Natural killer cell treated with Interleukin-12 subunit alpha and Interleukin-12 subunit beta and Interleukin-15 and Interleukin-18, amount 100 ng/mL, for 72 hours (primary cell): ENCODE measurements around the gene PHF12. TPM values are rescaled to one million over a fixed set of nuclear protein-coding genes. Genes with fewer than 3 reads are reported as not detected.
A peak's percentile ranks its signal among the peaks of the same experiment; 100 is the strongest.

Experiments
- ATAC-seq, 2 donors: fragments of 150-1000 bp; cut with Tn5 transposase in 1 of 2; sonication (Bioruptor Pico), chemical (Tn5 transposase) in 1 of 2; 2 replicates each; pipeline ENCODE4 v1.10.0; 2021
- DNase-seq: peaks from one replicate; pipeline ENCODE4 v3.0.0; 2022; ENCODE audit warnings: low spot score
- H3K27ac Mint-ChIP-seq, 2 donors: 1 replicate in 1 of 2; 2 replicates in 1 of 2; pipeline ENCODE4 v1.8.0; 2022; ENCODE audit warnings: mixed read lengths in 2 of 2, mild to moderate bottlenecking in 1 of 2, moderate library complexity in 1 of 2
- H3K27me3 Mint-ChIP-seq, 2 donors: 1 replicate in 1 of 2; 2 replicates in 1 of 2; pipeline ENCODE4 v1.8.0; 2022; ENCODE audit warnings: mixed read lengths in 2 of 2
- H3K36me3 Mint-ChIP-seq: one replicate; pipeline ENCODE4 v1.8.0; 2022; ENCODE audit warnings: mixed read lengths
- H3K4me1 Mint-ChIP-seq, 2 donors: 1 replicate in 1 of 2; 2 replicates in 1 of 2; pipeline ENCODE4 v1.8.0; 2022; ENCODE audit warnings: low read depth in 2 of 2, mixed read lengths in 2 of 2, mild to moderate bottlenecking in 1 of 2
- H3K4me3 Mint-ChIP-seq: one replicate; pipeline ENCODE4 v1.8.0; 2022; ENCODE audit warnings: mixed read lengths
- H3K9me3 Mint-ChIP-seq: 2 replicates; pipeline ENCODE4 v1.8.0; 2022; ENCODE audit warnings: mixed read lengths
- total RNA-seq, 2 donors: library from RNA; stranded (reverse); gene quantifications; one replicate each; pipeline ENCODE4 v1.2.3, GENCODE V29; 2022

Gene PHF12
- total RNA-seq, 2 donors from 2014 or later, result 68.0 to 72.2 TPM

- Mint-ChIP-seq H3K4me1 (no peaks in the 10 kb centered on the region), H3K27ac (no peak overlapping the region), H3K27me3 (no peaks in the 10 kb centered on the region), H3K9me3 (no peaks in the 10 kb centered on the region), H3K4me3 (no peak overlapping the region), H3K36me3 (no peaks in the 10 kb centered on the region)
- DNase-seq (no peak), ATAC-seq (no peak)
These were observed 4.1 kb upstream of the PHF12 start for GRCh38 chr17:28955408-28955807.

DNA sequence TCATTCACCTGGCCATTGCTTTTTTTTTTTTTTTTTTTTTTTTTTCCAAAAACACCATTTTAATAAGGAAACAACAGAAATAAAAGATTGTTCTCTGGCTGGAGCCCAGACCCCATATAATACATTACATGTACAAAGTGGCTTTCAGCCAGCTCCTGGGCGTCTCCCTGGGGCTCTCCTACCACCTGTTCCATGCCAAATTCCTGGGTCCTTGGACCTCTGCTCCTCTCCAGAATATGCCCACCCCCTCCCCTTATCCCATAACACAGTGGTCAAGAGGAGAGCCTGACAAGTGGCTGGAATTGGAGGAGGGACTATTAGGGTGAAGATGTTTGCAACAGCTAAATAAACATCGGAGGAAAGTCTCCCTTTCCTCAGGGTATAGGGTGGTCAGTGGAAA is 3.6 kb upstream of the PHF12 start:
- no peak overlapping the region for H3K4me3 Mint-ChIP-seq
- no peaks in the 10 kb centered on the region for H3K4me1 Mint-ChIP-seq
- no peak overlapping the region for H3K27ac Mint-ChIP-seq
- no peak for ATAC-seq
- no peaks in the 10 kb centered on the region for H3K9me3 Mint-ChIP-seq
- H3K27me3 Mint-ChIP-seq, result no peaks in the 10 kb centered on the region
- DNase-seq, result no peak
- no peaks in the 10 kb centered on the region for H3K36me3 Mint-ChIP-seq

DNA sequence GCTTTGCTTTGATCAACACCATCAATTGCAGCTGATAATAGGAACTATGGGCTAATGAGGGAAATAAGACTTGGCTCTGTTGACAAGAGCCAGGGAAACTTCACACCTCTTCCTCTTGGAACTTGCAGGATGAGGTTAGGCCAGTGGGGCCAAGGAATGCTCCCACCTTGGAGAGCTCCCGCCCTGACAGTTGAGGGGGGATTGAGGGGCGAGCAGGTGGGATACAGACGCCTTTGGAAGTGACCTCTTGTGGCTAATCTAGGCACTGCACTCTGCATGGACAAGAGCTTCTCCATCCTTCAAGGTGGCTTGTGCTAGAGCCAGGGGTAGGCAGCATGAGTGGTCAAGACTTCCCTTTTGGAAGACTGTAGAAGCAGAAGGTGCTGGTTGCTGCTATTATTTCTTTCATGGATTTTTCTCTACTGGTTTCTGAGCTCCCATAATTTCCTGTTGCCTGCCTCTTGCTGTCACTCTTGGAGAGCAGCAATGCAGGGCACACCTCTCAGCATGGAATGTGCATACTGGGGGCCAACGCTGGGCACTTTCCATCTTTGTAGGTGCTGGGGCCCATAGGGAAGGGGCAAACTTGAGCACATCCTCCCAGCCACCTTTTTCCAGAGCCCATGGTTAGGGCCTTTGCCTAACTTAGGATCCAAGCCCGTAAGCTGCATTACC is 2.3 kb upstream of the PHF12 start:
- peaks cover 3% of the 10 kb centered on the region in 2 donors for H3K4me1 Mint-ChIP-seq
- no peak overlapping the region for H3K27ac Mint-ChIP-seq
- no peak overlapping the region for H3K4me3 Mint-ChIP-seq
- no peaks in the 10 kb centered on the region for H3K27me3 Mint-ChIP-seq
- H3K9me3 Mint-ChIP-seq, result no peaks in the 10 kb centered on the region
- no peaks in the 10 kb centered on the region for H3K36me3 Mint-ChIP-seq
- ATAC-seq (no peak), DNase-seq (no peak)

- peak; percentile 85 to 88 for ATAC-seq
- no peaks in the 10 kb centered on the region for H3K27me3 Mint-ChIP-seq
- H3K4me3 Mint-ChIP-seq, result no peak overlapping the region
- peak; percentile 95 for DNase-seq
- H3K9me3 Mint-ChIP-seq, result no peaks in the 10 kb centered on the region
- no peaks in the 10 kb centered on the region for H3K36me3 Mint-ChIP-seq
- peaks cover 14 to 15% of the 10 kb centered on the region in 2 donors for H3K4me1 Mint-ChIP-seq
- no peak overlapping the region for H3K27ac Mint-ChIP-seq
These were observed 965 bp upstream of the PHF12 start for GRCh38 chr17:28951991-28952975.

DNA sequence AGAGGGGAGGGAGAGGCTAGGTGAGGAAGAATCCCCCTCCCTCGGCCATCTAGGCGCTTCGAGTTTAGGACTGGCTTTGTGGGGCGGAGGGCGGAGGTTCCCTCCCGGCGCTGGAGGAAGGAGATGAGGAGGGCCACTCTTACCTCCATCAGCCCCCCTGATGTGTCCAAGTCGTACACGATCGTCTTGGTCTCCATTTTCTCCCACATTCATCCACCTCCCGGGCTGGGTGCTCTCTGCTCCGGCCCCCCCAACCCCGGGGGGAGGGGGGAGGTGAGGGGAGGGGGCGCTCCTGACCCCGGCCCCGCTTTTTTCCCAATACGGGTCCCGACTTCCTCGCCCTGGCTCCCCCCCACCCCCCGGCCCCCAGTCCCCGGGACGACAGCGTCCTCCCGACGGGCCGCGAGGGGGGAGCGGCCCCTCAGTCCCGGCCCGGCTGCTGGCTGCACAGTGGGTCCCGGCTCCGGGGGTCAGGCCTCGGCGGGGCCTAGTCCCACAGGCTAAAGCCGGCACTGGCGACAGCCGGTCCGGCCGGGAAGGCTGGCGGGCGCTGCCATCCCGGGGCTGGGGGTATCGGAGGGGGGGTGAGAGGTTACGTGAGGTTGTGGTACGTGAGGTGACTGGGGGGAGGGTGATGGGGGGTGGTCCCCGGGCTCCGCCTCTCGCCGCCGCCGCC is 428 bp downstream of the PHF12 start:
- no peaks in the 10 kb centered on the region for H3K9me3 Mint-ChIP-seq
- H3K27me3 Mint-ChIP-seq, result no peaks in the 10 kb centered on the region

DNA sequence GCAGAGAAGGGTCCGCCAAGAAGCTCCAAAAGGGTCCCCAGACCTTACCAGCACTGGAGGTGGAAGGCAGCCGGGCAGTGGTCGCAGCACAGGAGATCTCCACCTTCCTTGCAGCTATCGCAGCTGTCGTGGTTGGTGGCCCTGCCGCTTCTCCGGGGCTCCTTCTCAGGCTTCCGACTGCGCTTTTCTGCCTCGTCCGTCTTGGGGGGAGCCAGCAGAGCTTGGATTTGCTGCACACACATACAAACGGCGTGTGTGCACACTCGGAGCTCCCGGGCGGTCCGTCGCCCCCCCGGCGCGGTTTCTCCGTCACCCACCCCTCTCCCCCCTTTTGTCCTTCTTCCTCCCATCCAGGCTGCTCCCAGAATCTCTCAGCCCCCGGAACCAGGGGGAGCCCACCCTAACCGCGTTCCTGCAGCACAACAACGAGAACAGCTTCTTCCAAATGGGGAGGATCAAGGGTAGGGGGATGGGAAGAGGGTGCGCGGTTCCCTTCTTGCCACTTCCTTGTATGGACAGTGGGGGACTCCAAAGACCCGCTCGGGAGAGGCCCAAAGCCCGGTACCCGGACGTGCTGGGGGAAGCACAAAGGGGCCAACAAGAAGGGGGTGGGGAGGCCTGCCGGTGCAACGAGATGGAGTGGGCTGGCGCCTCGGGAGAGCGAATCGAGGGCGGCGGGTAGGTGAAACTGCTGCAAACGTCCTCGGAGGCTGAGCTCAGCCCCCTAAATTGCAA is 1.1 kb downstream of the PHF12 start:
- peak overlapping the region; percentile 96 for H3K4me3 Mint-ChIP-seq
- H3K36me3 Mint-ChIP-seq, result no peaks in the 10 kb centered on the region
- ATAC-seq, result no peak
- no peaks in the 10 kb centered on the region for H3K9me3 Mint-ChIP-seq
- no peaks in the 10 kb centered on the region for H3K27me3 Mint-ChIP-seq
- H3K27ac Mint-ChIP-seq, result peak overlapping the region; percentile 89 to 95
- peaks cover 26 to 29% of the 10 kb centered on the region in 2 donors for H3K4me1 Mint-ChIP-seq
- peak; percentile 81 for DNase-seq

More for the DNA sequence above, 428 bp downstream of the PHF12 start:
- ATAC-seq (no peak), DNase-seq (no peak)
- Mint-ChIP-seq H3K36me3 (no peaks in the 10 kb centered on the region), H3K4me3 (peak overlapping the region; percentile 96), H3K27ac (peak overlapping the region; percentile 89 to 95), H3K4me1 (peaks cover 23 to 24% of the 10 kb centered on the region in 2 donors)

- Mint-ChIP-seq H3K9me3 (no peaks in the 10 kb centered on the region), H3K27me3 (no peaks in the 10 kb centered on the region), H3K36me3 (no peaks in the 10 kb centered on the region), H3K4me1 (peaks cover 28 to 33% of the 10 kb centered on the region in 2 donors), H3K27ac (peak overlapping the region; percentile 89 to 95), H3K4me3 (peak overlapping the region; percentile 96)
- ATAC-seq (no peak), DNase-seq (peak; percentile 80)
These were observed 1.9 kb downstream of the PHF12 start for GRCh38 chr17:28949185-28950016.

DNA sequence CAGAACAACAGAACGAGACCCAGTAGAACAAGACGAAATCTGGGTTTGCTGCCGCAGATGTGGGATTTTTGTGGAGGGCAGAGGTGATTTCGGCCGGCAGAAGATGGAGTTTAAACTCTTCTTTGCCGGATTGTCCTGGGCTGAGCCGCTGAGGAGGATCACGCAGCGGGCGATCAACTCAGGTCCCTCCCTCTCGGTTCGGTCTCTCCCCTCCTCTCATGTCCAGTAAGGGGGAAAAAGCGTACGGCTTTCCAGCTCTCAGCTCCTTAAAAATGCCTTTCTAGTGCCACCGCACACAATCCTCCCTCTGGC is 2.5 kb downstream of the PHF12 start:
- peaks cover 32 to 38% of the 10 kb centered on the region in 2 donors for H3K4me1 Mint-ChIP-seq
- no peaks in the 10 kb centered on the region for H3K36me3 Mint-ChIP-seq
- DNase-seq (no peak), ATAC-seq (no peak)
- no peaks in the 10 kb centered on the region for H3K27me3 Mint-ChIP-seq
- peak overlapping the region; percentile 89 to 95 for H3K27ac Mint-ChIP-seq
- H3K4me3 Mint-ChIP-seq, result peak overlapping the region; percentile 96
- no peaks in the 10 kb centered on the region for H3K9me3 Mint-ChIP-seq

DNA sequence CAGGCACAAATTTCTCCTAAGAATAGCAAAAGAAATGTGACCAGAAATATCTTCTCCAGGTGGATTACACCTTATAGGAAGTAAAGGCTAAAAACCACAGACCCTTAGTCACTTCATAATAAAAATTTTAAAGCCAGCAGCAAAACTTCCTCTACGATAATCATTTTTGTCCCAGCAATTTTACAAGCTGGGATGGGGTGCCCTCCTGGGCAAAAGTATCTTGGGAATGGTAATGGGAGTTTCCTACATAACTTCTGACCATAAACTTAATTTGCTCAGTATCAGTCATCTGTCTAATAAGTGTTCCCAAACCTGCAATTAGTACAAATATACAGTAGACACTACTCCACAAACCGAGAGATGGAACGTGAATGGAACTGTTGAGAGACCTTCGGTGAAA is 3.0 kb downstream of the PHF12 start:
- H3K4me1 Mint-ChIP-seq, result peaks cover 32 to 40% of the 10 kb centered on the region in 2 donors
- DNase-seq, result no peak
- no peaks in the 10 kb centered on the region for H3K9me3 Mint-ChIP-seq
- peak overlapping the region; percentile 89 to 95 for H3K27ac Mint-ChIP-seq
- H3K36me3 Mint-ChIP-seq, result no peaks in the 10 kb centered on the region
- ATAC-seq, result no peak
- no peaks in the 10 kb centered on the region for H3K27me3 Mint-ChIP-seq
- peak overlapping the region; percentile 96 for H3K4me3 Mint-ChIP-seq

- ATAC-seq (no peak), DNase-seq (no peak)
- H3K9me3 Mint-ChIP-seq, result no peaks in the 10 kb centered on the region
- H3K27ac Mint-ChIP-seq, result peak overlapping the region; percentile 89 to 95
- H3K4me3 Mint-ChIP-seq, result peak overlapping the region; percentile 96
- H3K27me3 Mint-ChIP-seq, result no peaks in the 10 kb centered on the region
- no peaks in the 10 kb centered on the region for H3K36me3 Mint-ChIP-seq
- H3K4me1 Mint-ChIP-seq, result peaks cover 32 to 40% of the 10 kb centered on the region in 2 donors
These were observed 3.7 kb downstream of the PHF12 start for GRCh38 chr17:28947639-28948038.

- peak overlapping the region; percentile 61 for H3K4me3 Mint-ChIP-seq
- ATAC-seq (no peak), DNase-seq (no peak)
- H3K4me1 Mint-ChIP-seq, result peaks cover 36 to 47% of the 10 kb centered on the region in 2 donors
- H3K9me3 Mint-ChIP-seq, result no peaks in the 10 kb centered on the region
- peak overlapping the region; percentile 71 to 83 for H3K27ac Mint-ChIP-seq
- H3K36me3 Mint-ChIP-seq, result no peaks in the 10 kb centered on the region
- H3K27me3 Mint-ChIP-seq, result no peaks in the 10 kb centered on the region
These were observed 5.1 kb downstream of the PHF12 start for GRCh38 chr17:28946239-28946638.

- Mint-ChIP-seq H3K27me3 (no peaks in the 10 kb centered on the region), H3K4me3 (peak overlapping the region; percentile 1), H3K4me1 (peaks cover 44 to 52% of the 10 kb centered on the region in 2 donors), H3K9me3 (no peaks in the 10 kb centered on the region), H3K36me3 (no peaks in the 10 kb centered on the region), H3K27ac (peak overlapping the region; percentile 71 to 83)
- ATAC-seq, result no peak
- no peak for DNase-seq
These were observed 6.2 kb downstream of the PHF12 start for GRCh38 chr17:28944862-28945741.
